AG10803 (cell line): Measurements from ENCODE around the gene CD6.
A peak's percentile ranks its signal among the peaks of the same experiment; 100 is the strongest.
"Not testable (repeated sequence)": the region's sequence is repeated elsewhere in the genome, so short reads cannot be mapped to it uniquely, and the experiment has no call there.

Source experiments
- DNase-seq: peaks from one replicate; pipeline ENCODE4 v3.0.0; 2010; ENCODE audit warnings: low read depth
- H3K4me3 ChIP-seq: 2 replicates; pipeline ENCODE4 v1.5.1; 2011; ENCODE audit warnings: mild to moderate bottlenecking, low read length, control low read depth
- CTCF ChIP-seq: conservative IDR thresholded peaks from 2 replicates; pipeline ENCODE4 v1.5.1; 2011; ENCODE audit warnings: mild to moderate bottlenecking, low read length, control low read depth, inconsistent platforms

Gene CD6

DNA sequence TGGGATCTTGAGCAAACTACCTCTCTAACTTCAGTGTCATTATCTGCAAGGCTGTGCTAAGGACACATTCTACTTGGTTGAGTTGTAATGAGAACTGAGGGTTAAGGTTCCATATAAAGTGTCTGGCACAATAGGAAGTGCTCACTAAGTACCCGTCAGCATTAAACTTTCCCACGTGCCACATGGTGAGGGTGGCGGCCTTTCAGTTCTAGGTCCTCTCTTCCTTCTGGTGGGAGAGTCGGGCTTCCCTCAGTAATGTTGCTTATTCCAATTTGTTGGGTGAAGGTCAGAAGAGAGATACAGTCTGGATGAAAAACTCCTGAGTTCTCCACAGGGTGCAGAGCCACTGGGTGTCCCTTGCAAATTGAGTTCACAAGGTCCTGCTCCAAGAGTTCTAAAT, 4.6 kb upstream of the CD6 start:
- DNase-seq = no peak
- TF ChIP-seq CTCF = no peak
- no peak overlapping the region for H3K4me3 ChIP-seq

DNA sequence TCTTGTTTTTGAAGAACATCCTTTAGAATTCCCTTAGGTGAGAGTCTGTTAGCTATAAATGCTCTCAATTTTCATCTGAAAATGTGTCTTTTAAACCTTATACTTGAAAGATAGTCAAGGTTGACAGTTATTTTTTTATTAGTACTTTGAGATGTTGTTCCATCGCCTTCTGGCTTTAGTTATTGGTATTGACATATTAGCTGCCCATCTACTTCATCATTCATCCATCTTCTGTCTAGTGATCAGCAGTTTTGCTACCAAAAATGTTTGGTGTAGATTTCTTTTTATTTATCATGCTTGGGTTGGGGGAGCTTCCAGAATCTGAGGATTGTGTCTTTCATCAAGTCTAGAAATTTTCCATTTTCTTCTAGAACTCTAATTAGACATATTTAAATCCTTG, 3.3 kb upstream of the CD6 start:
- no peak overlapping the region for H3K4me3 ChIP-seq
- no peak for TF ChIP-seq CTCF
- no peak for DNase-seq

DNA sequence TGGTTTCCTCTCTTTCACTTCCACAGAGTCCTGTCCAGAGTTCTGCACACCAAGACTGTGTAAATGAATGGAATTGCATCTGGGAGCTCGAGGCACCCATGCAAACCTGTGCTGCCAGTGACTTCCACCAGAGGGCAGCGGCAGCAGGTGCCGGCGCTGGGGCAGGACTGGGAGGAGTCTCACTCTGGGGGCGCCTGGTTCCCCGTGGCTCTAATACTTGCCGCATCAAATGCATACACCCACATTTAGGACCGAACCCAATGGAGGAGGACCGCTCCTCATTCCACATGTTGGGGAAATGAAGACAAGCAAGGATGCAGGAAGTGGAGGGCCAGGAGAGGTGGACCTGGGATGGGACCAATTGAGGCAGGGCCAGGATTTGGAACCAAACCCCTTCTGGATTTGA, 1.1 kb upstream of the CD6 start:
- TF ChIP-seq CTCF = peak; percentile 89
- peak; percentile 33 for DNase-seq
- no peak overlapping the region for H3K4me3 ChIP-seq

GRCh38 chr11:60970890-60971289, 590 bp upstream of the CD6 start:
- DNase-seq = no peak
- no peak overlapping the region for H3K4me3 ChIP-seq
- no peak for TF ChIP-seq CTCF

DNA sequence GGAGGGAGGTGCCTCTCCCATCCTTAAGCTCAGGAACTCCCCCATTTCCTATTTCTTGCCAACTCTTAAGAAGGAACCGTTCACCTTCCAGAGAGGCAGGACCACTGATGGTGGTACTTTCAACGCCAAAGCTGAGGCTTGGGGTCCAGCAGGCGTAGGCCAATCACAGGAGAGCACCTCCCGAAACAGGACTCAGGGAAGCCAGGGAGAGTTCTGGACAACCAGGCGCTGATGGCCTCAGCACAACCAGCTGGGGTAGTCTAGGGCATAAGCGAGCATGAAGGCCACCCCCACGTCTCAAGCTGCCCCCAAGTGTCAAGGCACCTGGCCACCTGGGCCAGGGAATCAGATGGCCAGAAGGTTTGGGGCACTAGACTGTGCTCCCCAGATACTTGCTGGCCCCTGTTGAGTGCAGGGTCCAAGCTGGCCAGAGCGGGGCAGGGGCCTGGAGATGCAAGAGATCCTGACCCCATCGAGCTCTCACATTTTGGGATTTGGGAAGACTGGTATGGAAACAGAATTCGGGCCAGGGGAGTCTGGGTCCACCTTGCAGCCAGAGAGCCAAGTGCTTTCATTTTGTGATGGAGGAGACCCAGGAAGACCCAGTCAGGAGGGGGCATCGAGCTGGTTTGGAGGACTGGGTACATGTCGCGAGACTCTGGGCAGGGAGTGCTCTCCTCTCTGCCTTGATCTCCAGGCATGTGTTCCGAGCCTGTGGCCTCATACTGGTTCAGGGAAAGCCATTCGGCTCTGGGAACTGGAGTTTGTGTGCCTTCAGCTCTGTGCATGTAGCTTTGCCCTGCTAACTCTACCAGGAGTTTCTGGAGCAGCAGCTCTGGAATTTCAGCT, 926 bp downstream of the CD6 start:
- DNase-seq = no peak
- TF ChIP-seq CTCF = no peak
- no peak overlapping the region for H3K4me3 ChIP-seq

DNA sequence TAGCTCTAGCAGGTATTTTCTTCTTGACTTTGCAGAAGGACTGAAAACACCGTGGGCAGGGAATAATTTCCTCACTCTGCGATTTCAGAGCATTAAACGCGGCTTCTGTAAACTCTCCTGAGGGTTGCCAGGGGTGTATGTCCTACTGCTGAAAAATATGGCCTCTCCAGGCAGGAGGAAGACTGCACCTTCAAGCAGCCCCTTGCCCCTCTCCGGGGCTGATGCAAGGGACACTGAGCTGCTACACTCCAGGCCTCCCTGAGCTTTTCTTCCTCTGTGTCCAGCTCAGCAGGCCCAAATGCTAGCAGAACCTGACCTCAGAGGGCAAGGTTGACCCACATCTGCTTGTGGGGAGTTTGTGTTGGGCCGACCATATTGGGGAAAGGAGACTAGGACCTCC, 2.2 kb downstream of the CD6 start:
- no peak overlapping the region for H3K4me3 ChIP-seq
- DNase-seq = no peak

DNA sequence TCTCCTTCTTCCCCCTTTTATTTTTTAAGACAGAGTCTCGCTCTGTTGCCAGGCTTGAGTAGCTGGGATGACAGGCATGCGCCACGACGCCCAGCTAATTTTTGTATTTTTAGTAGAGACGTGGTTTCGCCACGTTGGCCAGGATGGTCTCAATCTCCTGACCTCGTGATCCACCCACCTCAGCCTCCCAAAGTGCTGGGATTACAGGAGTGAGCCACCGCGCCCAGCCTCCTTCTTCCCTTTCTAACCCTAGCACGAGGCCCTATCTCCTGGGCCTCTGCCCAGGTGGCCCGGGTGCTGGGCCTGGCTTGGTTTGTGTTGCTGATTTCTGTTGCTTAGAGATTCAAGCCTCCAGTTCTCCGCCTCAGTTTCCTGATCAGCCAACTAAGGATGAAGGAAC, 2.8 kb downstream of the CD6 start:
- H3K4me3 ChIP-seq, DNase-seq: not testable (repeated sequence)

More for the DNA sequence above, 2.2 kb downstream of the CD6 start:
- TF ChIP-seq CTCF = no peak
